Thoracic aorta (tissue), 2 donors: Measurements from ENCODE around the gene MRAP. TPM values are rescaled to one million over a fixed set of nuclear protein-coding genes. Genes with fewer than 3 reads are reported as not detected.

Experiments used
- ATAC-seq: fragments of 150-250 bp; one replicate; pipeline ENCODE4 v1.8.0; 2017; ENCODE audit warnings: low read depth; ENCODE audit not compliant: insufficient number of reproducible peaks, low FRiP score
- DNase-seq: peaks from one replicate; pipeline ENCODE4 v3.0.0-alpha.2; 2020; ENCODE audit warnings: low spot score
- H3K27ac ChIP-seq, 2 donors: fragments of 200-600 bp; sonication (generic); 1 replicate in 1 of 2; 2 replicates in 1 of 2; pipeline ENCODE4 v1.5.1; 2016; ENCODE audit warnings: mild to moderate bottlenecking in 2 of 2, moderate library complexity in 2 of 2
- H3K27me3 ChIP-seq: fragments of 200-600 bp; sonication (generic); replicated peaks from 2 replicates; pipeline ENCODE4 v1.6.0; 2016; ENCODE audit warnings: mild to moderate bottlenecking; ENCODE audit not compliant: insufficient read depth
- H3K36me3 ChIP-seq: fragments of 200-600 bp; sonication (generic); one replicate; pipeline ENCODE4 v1.5.1; 2016
- H3K4me1 ChIP-seq, 2 donors: fragments of 200-600 bp; sonication (generic); 1 replicate in 1 of 2; 2 replicates in 1 of 2; pipeline versions ENCODE4 v1.5.1 to v1.6.0; 2016; ENCODE audit warnings: low read depth in 2 of 2, mild to moderate bottlenecking in 1 of 2; ENCODE audit not compliant: control insufficient read depth in 1 of 2
- H3K4me3 ChIP-seq: fragments of 200-600 bp; sonication (generic); 2 replicates; pipeline ENCODE4 v1.5.1; 2016; ENCODE audit warnings: mild to moderate bottlenecking
- H3K9me3 ChIP-seq: fragments of 200-600 bp; sonication (generic); 2 replicates; pipeline ENCODE4 v1.5.1; 2016
- total RNA-seq, 2 donors: library from RNA; depleted of rRNA; stranded (reverse); fragments of >200 nt; gene quantifications; one replicate each; pipeline versions ENCODE4 v1.1.0 to v1.2.3, GENCODE V29; 2016
- TF ChIP-seq, protein P1 (sequence below): fragments of 200-600 bp; sonication (generic); IDR thresholded peaks from one replicate; pipeline ENCODE4 v1.5.1; 2019; ENCODE audit warnings: antibody characterized with exemption

Gene MRAP
- total RNA-seq, 2 donors from 2014 or later = not detected

DNA sequence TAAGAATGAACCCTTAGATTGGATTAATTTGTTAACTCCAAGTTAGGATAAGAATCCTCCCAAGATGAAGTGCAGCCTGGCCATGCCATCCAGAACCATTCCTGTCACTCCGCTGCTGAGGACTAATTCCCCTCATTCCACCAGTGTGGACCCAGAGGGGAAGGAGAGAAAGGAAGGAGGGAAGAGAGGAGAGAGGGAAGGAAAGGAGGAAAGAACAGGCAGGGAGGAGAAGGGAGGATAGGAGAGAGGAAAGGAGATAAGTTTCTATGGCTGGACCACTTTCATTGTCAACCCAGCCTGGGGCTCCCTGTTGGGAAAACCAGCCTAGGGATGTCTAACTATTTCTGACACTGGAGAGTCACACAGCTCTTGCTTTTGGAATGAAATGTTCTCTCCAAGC, 4.7 kb downstream of the MRAP start:
- no peak for DNase-seq
- ATAC-seq = no peak
- TF ChIP-seq, protein P1, sequence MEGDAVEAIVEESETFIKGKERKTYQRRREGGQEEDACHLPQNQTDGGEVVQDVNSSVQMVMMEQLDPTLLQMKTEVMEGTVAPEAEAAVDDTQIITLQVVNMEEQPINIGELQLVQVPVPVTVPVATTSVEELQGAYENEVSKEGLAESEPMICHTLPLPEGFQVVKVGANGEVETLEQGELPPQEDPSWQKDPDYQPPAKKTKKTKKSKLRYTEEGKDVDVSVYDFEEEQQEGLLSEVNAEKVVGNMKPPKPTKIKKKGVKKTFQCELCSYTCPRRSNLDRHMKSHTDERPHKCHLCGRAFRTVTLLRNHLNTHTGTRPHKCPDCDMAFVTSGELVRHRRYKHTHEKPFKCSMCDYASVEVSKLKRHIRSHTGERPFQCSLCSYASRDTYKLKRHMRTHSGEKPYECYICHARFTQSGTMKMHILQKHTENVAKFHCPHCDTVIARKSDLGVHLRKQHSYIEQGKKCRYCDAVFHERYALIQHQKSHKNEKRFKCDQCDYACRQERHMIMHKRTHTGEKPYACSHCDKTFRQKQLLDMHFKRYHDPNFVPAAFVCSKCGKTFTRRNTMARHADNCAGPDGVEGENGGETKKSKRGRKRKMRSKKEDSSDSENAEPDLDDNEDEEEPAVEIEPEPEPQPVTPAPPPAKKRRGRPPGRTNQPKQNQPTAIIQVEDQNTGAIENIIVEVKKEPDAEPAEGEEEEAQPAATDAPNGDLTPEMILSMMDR = no peak
- Histone ChIP-seq H3K27me3 (no peaks in the 10 kb centered on the region), H3K9me3 (no peaks in the 10 kb centered on the region), H3K36me3 (peaks cover 6% of the 10 kb centered on the region), H3K4me1 (no peaks in the 10 kb centered on the region), H3K27ac (no peak overlapping the region), H3K4me3 (no peak overlapping the region)

- H3K36me3 ChIP-seq = peaks cover 6% of the 10 kb centered on the region
- no peak overlapping the region for H3K27ac ChIP-seq
- H3K27me3 ChIP-seq = no peaks in the 10 kb centered on the region
- TF ChIP-seq, protein P1 = no peak
- H3K4me3 ChIP-seq = no peak overlapping the region
- H3K4me1 ChIP-seq = no peaks in the 10 kb centered on the region
- ATAC-seq = no peak
- no peaks in the 10 kb centered on the region for H3K9me3 ChIP-seq
- DNase-seq = no peak
These were observed 6.3 kb downstream of the MRAP start for GRCh38 chr21:32304998-32305397.

DNA sequence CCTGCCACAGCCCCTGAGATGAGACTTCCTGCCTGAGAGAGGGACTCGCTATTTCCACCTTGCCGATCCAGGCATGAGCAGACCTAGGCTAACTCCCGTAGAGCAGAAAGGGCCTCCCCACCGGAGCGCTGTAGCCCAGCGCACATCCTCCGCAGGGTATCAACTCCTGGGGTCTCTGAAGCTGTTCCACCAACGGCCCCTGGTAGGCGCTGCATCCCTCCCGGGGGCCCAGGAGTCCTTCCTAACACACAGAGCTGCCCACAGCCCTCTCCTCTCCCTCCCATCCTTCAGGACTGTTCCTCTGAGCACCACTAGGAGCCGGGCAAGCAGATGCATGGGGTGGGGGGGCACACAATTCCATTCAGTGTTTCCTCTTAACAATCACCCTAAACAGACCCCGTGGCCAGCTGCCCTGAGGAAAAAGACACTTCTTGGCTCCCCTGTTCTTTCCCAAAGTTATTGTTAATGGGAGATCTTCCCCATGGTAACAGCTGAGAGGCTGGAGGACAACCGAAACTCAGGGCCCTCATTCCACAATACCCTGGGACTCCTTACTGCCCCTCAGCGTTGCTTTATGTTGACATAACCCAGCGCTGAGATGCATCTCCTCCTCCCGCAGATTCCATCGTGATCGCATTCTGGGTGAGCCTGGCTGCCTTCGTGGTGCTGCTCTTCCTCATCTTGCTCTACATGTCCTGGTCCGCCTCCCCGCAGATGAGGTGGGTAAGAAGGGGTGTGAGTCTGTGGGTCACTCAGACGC, 7.5 kb downstream of the MRAP start:
- H3K36me3 ChIP-seq = peaks cover 5% of the 10 kb centered on the region
- H3K27ac ChIP-seq = no peak overlapping the region
- H3K27me3 ChIP-seq = no peaks in the 10 kb centered on the region
- no peaks in the 10 kb centered on the region for H3K9me3 ChIP-seq
- H3K4me1 ChIP-seq = no peaks in the 10 kb centered on the region
- TF ChIP-seq, protein P1 = no peak
- ATAC-seq (no peak), DNase-seq (no peak)
- no peak overlapping the region for H3K4me3 ChIP-seq

- no peak for ATAC-seq
- TF ChIP-seq, protein P1 = no peak
- H3K36me3 ChIP-seq = peaks cover 5% of the 10 kb centered on the region
These were observed 9.1 kb downstream of the MRAP start for GRCh38 chr21:32307706-32308105.

GRCh38 chr21:32308696-32309095, 10.0 kb downstream of the MRAP start:
- no peaks in the 10 kb centered on the region for H3K9me3 ChIP-seq
- TF ChIP-seq, protein P1 = no peak
- no peaks in the 10 kb centered on the region for H3K4me1 ChIP-seq
- no peaks in the 10 kb centered on the region for H3K27me3 ChIP-seq
- no peak overlapping the region for H3K27ac ChIP-seq
- ATAC-seq (no peak), DNase-seq (no peak)
- no peak overlapping the region for H3K4me3 ChIP-seq
- H3K36me3 ChIP-seq = peaks cover 14% of the 10 kb centered on the region

More at GRCh38 chr21:32307706-32308105, 9.1 kb downstream of the MRAP start:
- Histone ChIP-seq H3K4me1 (no peaks in the 10 kb centered on the region), H3K27ac (no peak overlapping the region), H3K9me3 (no peaks in the 10 kb centered on the region), H3K4me3 (no peak overlapping the region), H3K27me3 (no peaks in the 10 kb centered on the region)
- no peak for DNase-seq
